ENCODE data around the gene PPM1D. TPM values are rescaled to one million over a fixed set of nuclear protein-coding genes. Genes with fewer than 3 reads are reported as not detected.

Gene PPM1D
- total and polyA plus RNA-seq, 2 of the 13 experiments (the other 11 are each of a cell fraction or from before 2014, with no cell fraction given), result 8.0 to 26.2 TPM

DNA sequence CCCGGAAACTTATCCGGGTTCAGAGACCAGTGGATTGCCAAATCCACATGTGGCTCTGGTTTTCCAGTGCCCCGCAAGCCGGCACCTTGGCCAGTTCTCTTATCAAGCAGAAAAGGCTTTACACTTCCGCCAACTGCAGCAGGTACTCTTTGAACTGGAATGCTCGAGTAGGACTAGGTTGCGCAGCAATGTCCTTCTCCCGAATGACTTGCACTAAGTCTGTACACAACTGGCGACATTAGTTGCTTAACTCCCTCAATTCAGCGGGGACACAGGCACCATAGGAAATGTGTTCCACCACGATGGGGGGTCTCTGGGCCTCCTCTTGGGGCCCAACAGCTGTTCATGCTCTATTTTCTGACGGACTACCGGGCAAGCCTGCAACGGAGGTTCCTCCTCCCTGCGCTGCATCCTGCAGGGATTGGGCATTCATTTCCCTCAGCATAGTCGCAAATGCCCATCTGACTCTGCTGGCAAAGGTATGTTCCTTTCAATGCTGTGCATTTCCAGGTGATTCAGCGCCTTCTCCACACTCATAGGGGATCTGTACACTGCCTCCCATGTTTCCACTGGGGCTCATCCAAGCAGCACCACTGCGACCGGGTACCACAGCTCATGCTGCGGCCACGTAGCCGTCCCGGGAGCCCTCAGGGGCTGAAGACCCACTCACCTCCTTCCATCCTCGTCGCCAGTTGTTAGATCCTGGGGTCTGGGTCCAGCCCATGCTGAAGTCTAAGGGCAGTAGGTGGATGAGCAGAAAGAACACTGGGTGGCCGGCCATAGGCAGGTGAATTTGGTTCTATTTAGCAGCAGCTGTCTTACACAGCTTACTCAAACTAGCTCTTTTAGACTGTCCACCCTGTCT is 39.8 kb upstream of the PPM1D start (continued):
- peak; percentile 43; the same call in 1 of the 2 replicates for TF ChIP-seq ZSCAN9 (CRISPR knock-in tag; IDR thresholded peaks at IDR 0.05; ENCODE audit: borderline replicate concordance)
- TF ChIP-seq SPEN (CRISPR knock-in tag; IDR thresholded peaks at IDR 0.05; ENCODE audit: low read depth), result peak; percentile 35; the same call in 1 of the 2 replicates
- peak; percentile 6 to 9; a peak in 1 of 4 replicates for TF ChIP-seq MAFK (conservative IDR thresholded peaks at IDR 0.05 in 1 of 2, IDR thresholded peaks at IDR 0.05 in 1 of 2; ENCODE audit: low read length in 2 of 2)
- TF ChIP-seq ZNF619 (CRISPR knock-in tag; IDR thresholded peaks at IDR 0.05), result peak; percentile 62; the same call in 1 of the 2 replicates
- peak; percentile 47; the same call in 1 of the 2 replicates for TF ChIP-seq ZNF777 (CRISPR knock-in tag; IDR thresholded peaks at IDR 0.05)
- TF ChIP-seq ISL2 (CRISPR knock-in tag; IDR thresholded peaks at IDR 0.05), result peak; percentile 75; the same call in 1 of the 2 replicates
- no peak for TF ChIP-seq SETDB1 (CRISPR knock-in tag; IDR thresholded peaks at IDR 0.05; ENCODE audit: borderline replicate concordance)
- peak; percentile 62; the same call in 1 of the 2 replicates for TF ChIP-seq NR2C2 (CRISPR knock-in tag; IDR thresholded peaks at IDR 0.05; ENCODE audit: borderline replicate concordance)
- TF ChIP-seq, protein P1, sequence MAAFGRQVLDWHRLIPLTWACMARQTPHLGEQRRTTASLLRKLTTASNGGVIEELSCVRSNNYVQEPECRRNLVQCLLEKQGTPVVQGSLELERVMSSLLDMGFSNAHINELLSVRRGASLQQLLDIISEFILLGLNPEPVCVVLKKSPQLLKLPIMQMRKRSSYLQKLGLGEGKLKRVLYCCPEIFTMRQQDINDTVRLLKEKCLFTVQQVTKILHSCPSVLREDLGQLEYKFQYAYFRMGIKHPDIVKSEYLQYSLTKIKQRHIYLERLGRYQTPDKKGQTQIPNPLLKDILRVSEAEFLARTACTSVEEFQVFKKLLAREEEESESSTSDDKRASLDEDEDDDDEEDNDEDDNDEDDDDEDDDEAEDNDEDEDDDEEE (CRISPR knock-in tag; IDR thresholded peaks at IDR 0.05), result peak; percentile 66; the same call in 1 of the 2 replicates
- peak; percentile 50 for TF ChIP-seq ASH2L (IDR thresholded peaks at IDR 0.05; ENCODE audit: insufficient read length, low read depth, low read length)
- TF ChIP-seq CREM (IDR thresholded peaks at IDR 0.05), result peak; percentile 38; the same call in 1 of the 2 replicates
- no peak for TF ChIP-seq CREM (CRISPR knock-in tag; IDR thresholded peaks at IDR 0.05)
- TF ChIP-seq, protein P2, sequence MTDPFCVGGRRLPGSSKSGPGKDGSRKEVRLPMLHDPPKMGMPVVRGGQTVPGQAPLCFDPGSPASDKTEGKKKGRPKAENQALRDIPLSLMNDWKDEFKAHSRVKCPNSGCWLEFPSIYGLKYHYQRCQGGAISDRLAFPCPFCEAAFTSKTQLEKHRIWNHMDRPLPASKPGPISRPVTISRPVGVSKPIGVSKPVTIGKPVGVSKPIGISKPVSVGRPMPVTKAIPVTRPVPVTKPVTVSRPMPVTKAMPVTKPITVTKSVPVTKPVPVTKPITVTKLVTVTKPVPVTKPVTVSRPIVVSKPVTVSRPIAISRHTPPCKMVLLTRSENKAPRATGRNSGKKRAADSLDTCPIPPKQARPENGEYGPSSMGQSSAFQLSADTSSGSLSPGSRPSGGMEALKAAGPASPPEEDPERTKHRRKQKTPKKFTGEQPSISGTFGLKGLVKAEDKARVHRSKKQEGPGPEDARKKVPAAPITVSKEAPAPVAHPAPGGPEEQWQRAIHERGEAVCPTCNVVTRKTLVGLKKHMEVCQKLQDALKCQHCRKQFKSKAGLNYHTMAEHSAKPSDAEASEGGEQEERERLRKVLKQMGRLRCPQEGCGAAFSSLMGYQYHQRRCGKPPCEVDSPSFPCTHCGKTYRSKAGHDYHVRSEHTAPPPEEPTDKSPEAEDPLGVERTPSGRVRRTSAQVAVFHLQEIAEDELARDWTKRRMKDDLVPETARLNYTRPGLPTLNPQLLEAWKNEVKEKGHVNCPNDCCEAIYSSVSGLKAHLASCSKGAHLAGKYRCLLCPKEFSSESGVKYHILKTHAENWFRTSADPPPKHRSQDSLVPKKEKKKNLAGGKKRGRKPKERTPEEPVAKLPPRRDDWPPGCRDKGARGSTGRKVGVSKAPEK (CRISPR knock-in tag; IDR thresholded peaks at IDR 0.05; ENCODE audit: borderline replicate concordance), result peak; percentile 81; the same call in 1 of the 2 replicates
- TF ChIP-seq, protein P3, sequence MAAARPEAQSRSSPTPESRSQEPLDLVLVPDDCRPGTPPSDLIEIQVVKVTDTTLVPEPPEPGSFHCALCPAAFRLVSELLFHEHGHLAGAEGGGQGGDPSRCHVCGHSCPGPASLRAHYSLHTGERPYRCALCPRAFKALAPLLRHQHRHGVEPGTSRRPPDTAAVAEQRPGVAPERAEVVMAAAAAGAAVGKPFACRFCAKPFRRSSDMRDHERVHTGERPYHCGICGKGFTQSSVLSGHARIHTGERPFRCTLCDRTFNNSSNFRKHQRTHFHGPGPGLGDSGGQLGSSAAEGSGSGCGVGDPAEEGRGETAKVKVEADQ (CRISPR knock-in tag; IDR thresholded peaks at IDR 0.05; ENCODE audit: borderline replicate concordance), result peak; percentile 94
- TF ChIP-seq, protein P4, sequence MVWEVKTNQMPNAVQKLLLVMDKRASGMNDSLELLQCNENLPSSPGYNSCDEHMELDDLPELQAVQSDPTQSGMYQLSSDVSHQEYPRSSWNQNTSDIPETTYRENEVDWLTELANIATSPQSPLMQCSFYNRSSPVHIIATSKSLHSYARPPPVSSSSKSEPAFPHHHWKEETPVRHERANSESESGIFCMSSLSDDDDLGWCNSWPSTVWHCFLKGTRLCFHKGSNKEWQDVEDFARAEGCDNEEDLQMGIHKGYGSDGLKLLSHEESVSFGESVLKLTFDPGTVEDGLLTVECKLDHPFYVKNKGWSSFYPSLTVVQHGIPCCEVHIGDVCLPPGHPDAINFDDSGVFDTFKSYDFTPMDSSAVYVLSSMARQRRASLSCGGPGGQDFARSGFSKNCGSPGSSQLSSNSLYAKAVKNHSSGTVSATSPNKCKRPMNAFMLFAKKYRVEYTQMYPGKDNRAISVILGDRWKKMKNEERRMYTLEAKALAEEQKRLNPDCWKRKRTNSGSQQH (CRISPR knock-in tag; IDR thresholded peaks at IDR 0.05; ENCODE audit: low read depth), result 0 out of 2 replicates have a peak, but pooled peaks have one; percentile 58
- peak in 1 of 2 experiments; percentile 74; a peak in 2 of 4 replicates for TF ChIP-seq KLF16 (CRISPR knock-in tag; IDR thresholded peaks at IDR 0.05)
- TF ChIP-seq ZBTB7B (CRISPR knock-in tag; IDR thresholded peaks at IDR 0.05), result 0 out of 2 replicates have a peak, but pooled peaks have one; percentile 6
- peak; percentile 83; the same call in 1 of the 2 replicates for TF ChIP-seq ZFP36L1 (CRISPR knock-in tag; IDR thresholded peaks at IDR 0.05)
- peak; percentile 73; the same call in 1 of the 2 replicates for TF ChIP-seq THAP11 (CRISPR knock-in tag; IDR thresholded peaks at IDR 0.05)
- TF ChIP-seq ZNF441 (CRISPR knock-in tag; IDR thresholded peaks at IDR 0.05; ENCODE audit: borderline replicate concordance), result no peak; the same call in 1 of the 2 replicates

Data from HepG2 (cell line).